HG03280 (cell line): ENCODE measurements around the gene KIRREL3.

Source experiments
- ATAC-seq: cut with Tn5 transposase; IDR thresholded peaks from one replicate; pipeline ENCODE4 v1.9.1; 2021; ENCODE audit warnings: mild to moderate bottlenecking, moderate library complexity; ENCODE audit not compliant: unreplicated experiment

Gene KIRREL3

DNA sequence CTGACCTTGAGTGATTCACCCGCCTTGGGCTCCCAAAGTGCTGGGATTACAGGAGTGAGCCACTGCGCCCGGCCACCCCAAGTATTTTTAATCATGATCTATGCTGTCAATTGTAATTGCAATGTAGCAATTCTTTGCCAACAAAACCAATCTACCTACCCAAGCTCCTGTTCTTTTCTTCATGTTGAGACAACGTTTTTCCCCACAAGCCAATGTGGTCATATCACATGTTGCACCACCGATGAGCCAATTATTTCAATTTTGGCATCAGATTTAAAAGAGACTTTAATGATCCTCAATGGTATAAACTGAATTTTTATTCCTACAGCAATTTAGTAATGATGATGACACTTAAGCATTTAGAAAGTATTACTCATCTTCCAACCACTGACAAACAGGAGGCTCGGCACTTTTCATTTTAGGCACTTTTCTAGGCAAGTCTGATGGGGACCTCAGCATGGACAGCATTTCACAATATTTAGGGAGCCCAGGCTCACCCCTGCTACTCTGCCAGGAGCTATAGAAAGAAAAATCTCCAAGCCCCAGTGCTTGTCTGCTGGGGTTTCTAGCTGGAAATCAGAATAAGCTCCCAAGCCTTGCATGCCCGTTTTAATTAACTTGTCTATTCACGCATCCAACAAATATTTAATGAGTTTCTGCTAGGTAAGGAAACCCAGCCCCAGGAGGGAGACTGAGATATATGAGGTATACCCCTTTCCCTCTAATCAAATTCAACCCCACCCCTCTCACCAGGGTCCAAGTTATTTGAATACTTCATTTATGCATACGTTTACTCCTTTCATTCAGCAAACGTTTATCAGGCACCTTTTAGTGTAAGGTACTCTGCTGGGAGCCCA is 353.6 kb downstream of the KIRREL3 start:
- ATAC-seq, result no peak

GRCh38 chr11:126645186-126645585 is 355.4 kb downstream of the KIRREL3 start:
- no peak for ATAC-seq

DNA sequence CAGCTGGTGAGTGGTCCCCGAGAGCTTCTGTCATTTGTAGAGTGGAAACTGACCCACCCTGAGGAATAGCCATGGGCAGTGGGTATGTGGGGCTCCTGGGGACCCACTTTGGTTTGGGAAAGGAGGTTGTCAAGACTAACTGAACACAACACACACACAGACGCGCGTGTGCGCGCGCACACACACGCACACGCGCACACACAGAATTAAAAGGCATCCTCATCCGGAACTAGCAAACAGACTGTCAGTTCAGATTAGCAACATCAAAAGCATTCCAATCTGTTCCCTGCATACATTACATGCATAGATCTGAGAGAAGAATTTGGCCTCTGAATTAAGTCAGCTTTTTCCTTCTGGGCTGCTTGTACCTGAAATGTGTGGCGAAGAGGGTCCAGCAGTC is 360.4 kb downstream of the KIRREL3 start:
- no peak for ATAC-seq

GRCh38 chr11:126639692-126640091 is 360.9 kb downstream of the KIRREL3 start:
- ATAC-seq, result no peak

DNA sequence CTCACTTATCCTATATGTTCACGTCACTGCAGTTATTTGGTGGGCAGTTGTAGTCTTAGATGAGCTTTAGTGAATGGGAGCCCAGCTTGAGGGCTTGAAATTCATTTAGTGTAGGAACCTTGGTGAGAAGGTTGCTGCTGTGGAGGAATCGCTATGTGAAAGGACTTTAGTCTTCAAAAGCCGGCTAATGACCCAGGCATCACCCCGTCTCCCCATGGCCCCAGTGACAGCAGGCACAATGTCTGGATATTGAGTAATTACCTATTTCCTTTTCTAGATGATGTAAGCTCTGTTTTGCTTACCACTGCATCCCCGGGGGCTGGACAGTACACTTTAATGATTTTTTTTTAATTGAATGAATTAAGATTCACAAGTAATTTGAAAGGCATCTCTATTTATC is 361.9 kb downstream of the KIRREL3 start:
- no peak for ATAC-seq

GRCh38 chr11:126637795-126638175 is 362.8 kb downstream of the KIRREL3 start:
- no peak for ATAC-seq

GRCh38 chr11:126636911-126637794 is 363.4 kb downstream of the KIRREL3 start:
- ATAC-seq, result no peak

- ATAC-seq, result no peak
These were observed 365.1 kb downstream of the KIRREL3 start for GRCh38 chr11:126635511-126635910.

DNA sequence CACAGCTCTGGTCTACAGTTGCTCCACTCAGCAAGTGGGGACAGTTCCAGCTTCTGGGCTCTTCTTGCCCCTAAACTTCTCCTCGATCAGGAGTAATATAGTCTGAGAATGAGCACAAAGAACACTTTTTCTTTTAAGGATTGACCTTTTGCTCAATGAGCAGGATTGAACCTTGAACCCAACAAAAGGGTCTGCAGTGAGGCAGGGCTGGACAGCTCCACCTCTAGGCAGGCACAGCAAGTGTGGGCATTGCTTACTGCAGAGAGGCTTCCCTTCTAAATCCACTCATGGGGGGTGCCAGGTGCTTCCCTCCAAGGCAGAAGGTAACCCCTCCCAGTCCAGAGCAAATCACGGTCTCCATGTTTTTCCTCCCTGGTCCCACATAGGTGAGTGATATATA is 365.6 kb downstream of the KIRREL3 start:
- ATAC-seq, result no peak

DNA sequence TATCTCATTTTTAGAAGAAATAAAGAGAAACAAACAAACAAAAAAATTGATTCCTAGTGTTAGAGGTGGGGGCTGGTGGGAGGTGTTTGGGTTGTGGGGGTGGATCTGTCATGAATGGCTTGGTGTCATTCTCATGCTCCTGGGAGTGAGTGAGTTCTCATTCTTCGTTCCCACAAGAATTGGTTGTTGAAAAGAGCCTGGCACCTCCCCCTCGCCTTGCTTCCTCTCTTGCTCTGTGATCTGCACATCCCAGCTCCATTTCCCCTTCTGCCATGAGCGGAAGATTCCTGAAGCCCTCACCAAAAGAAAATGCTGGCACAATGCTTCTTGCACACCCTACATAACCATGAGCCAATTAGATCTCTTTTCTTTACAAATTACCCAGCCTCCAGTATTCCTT is 367.2 kb downstream of the KIRREL3 start:
- no peak for ATAC-seq

GRCh38 chr11:126630893-126631798 is 369.4 kb downstream of the KIRREL3 start:
- no peak for ATAC-seq

DNA sequence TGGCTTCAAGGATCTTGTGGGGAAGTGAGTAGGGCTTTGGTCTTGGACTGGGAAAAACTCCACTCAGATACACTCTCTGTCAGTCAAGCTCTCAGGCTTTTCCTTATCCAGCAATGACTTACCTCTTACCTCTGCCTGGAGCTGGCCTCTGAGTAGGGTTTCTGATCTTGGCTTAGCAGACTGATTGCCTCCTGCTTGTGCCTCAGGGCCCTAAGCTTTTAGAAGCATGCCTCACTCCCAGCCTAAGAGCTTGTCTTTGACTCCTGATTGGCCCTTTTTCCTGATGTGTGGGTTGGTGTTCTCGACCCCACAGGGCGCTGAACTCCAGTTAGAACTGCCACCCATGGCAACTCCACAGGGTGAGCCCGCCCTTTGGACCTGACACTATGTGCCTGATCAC is 370.1 kb downstream of the KIRREL3 start:
- ATAC-seq, result no peak

- ATAC-seq, result no peak
These were observed 371.6 kb downstream of the KIRREL3 start for GRCh38 chr11:126628790-126629621.

GRCh38 chr11:126628450-126628789 is 372.1 kb downstream of the KIRREL3 start:
- no peak for ATAC-seq

- ATAC-seq, result no peak
These were observed 373.1 kb downstream of the KIRREL3 start for GRCh38 chr11:126627421-126627820.

DNA sequence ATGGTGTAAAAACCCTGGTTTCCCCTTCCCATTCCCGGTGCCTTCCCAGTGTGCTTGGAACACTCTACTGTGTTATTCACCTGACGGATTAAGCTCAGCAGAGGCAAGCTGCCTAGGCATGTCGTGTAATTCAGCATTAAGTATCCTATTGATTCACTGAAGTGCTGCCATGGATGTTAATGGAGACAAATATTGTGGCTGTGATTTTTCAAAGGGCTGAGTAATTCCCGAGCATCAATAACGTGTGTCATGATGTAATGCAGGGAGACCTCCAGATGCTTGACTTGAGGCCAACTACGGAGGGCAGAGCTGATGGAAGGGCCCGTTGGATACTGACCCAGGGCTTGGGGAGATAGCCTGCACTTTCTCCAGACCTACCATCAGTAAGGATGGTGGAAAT is 376.1 kb downstream of the KIRREL3 start:
- ATAC-seq, result no peak

DNA sequence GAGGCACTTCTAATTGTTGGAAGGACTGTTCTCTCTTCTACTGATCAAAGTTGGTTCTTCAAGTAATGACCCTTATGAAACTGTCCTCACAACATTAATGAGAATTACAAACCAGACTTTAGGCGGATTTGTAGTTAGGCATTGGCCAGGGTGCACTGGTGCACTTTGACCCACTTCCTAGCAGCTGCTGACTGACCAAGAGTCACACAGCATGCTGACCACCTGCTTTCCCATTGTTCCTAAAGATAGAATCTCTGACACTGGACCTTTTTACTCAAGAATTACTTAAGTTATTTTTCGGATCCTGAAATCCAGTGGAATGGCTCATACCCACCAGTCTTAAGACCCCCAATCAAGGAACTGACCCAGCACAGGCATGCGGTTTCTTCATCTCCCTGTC is 381.1 kb downstream of the KIRREL3 start:
- no peak for ATAC-seq

GRCh38 chr11:126615845-126616244 is 384.7 kb downstream of the KIRREL3 start:
- ATAC-seq, result no peak

DNA sequence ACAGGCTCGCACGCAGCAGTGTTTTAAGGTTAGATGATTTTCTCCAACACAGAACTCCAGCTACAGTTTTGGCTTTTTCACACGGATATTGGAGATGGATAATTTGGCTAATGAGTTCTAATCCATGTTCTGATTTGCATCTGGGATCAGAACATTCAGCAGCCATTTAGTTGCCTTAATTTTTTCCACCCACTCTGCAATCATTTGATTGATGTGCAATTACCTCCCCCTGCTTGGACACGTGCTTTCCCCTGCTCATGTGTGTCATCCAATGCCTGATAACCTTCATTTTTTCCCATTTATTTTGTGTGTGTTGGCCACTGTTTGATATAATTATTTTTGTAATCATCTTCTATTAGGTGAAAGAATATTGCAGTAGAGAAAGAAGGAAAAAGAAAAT is 387.3 kb downstream of the KIRREL3 start:
- ATAC-seq, result no peak

DNA sequence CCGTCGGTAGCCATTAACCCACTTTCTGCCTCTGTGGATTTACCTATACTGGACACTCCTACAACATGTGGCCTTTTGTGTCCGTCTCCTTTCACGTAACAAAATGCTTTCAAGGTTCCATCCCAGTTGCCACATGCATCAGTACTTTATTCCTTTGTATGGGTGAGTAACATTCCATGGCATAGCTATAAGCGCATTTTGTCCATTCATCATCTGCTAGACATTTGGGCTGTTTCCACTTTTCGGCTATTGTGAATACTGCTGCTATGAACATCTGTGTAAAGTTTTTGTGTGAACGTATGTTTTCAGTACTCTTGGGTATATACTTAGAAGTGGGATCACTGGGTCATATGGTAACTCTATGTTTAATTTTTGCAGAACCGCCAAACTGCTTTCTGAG is 387.9 kb downstream of the KIRREL3 start:
- ATAC-seq, result no peak
